Fibroblast of lung (primary cell): Measurements from ENCODE around the gene ART1. TPM values are rescaled to one million over a fixed set of nuclear protein-coding genes. Genes with fewer than 3 reads are reported as not detected.

Experiments
- DNase-seq, 2 donors: peaks; one replicate each; pipeline versions ENCODE4 v3.0.0 to v3.0.0-alpha.2; 2010; ENCODE audit warnings: low read depth in 2 of 2
- H2AFZ ChIP-seq: 2 replicates; pipeline ENCODE4 v1.5.1; 2012; ENCODE audit warnings: low read length, control low read depth, inconsistent platforms
- H3K27ac ChIP-seq: 2 replicates; pipeline ENCODE4 v1.5.1; 2011; ENCODE audit warnings: low read length, control low read depth; ENCODE audit not compliant: insufficient read depth
- H3K27me3 ChIP-seq: 2 replicates; pipeline ENCODE4 v1.5.1; 2011; ENCODE audit warnings: mild to moderate bottlenecking, low read length; ENCODE audit not compliant: control insufficient read depth, insufficient read depth
- H3K36me3 ChIP-seq: 2 replicates; pipeline ENCODE4 v1.5.1; 2011; ENCODE audit warnings: low read length; ENCODE audit not compliant: control insufficient read depth, insufficient read depth
- H3K4me1 ChIP-seq: 2 replicates; pipeline ENCODE4 v1.5.1; 2011; ENCODE audit warnings: low read length; ENCODE audit not compliant: control insufficient read depth, insufficient read depth; ENCODE audit errors: extremely low read depth
- H3K4me2 ChIP-seq: 2 replicates; pipeline ENCODE4 v1.5.1; 2011; ENCODE audit warnings: low read length, control low read depth; ENCODE audit not compliant: insufficient read depth; ENCODE audit errors: extremely low read depth
- H3K4me3 ChIP-seq, 4 experiments: fragments of 200-600 bp in 1 of 4; sonication (generic) in 1 of 4; replicated peaks in 1 of 4; 2 replicates each; pipeline ENCODE4 v1.5.1; 2011 to 2016; ENCODE audit warnings: low read length in 4 of 4, low read depth in 3 of 4, mild to moderate bottlenecking in 3 of 4, control low read depth in 2 of 4, inconsistent platforms in 1 of 4, mixed read lengths in 1 of 4; ENCODE audit not compliant: insufficient read depth in 1 of 4; ENCODE audit errors: control extremely low read depth in 1 of 4
- H3K79me2 ChIP-seq: 2 replicates; pipeline ENCODE4 v1.5.1; 2012; ENCODE audit warnings: mild to moderate bottlenecking, low read length, inconsistent platforms; ENCODE audit not compliant: control insufficient read depth, insufficient read depth
- H3K9ac ChIP-seq: 2 replicates; pipeline ENCODE4 v1.5.1; 2011; ENCODE audit warnings: mild to moderate bottlenecking, low read length, control low read depth; ENCODE audit not compliant: insufficient read depth
- H3K9me3 ChIP-seq: 2 replicates; pipeline ENCODE4 v1.5.1; 2012; ENCODE audit warnings: low read depth, low read length; ENCODE audit not compliant: control insufficient read depth, insufficient read depth
- H4K20me1 ChIP-seq: 2 replicates; pipeline ENCODE4 v1.5.1; 2011; ENCODE audit warnings: low read length; ENCODE audit not compliant: control insufficient read depth, insufficient read depth; ENCODE audit errors: extremely low read depth
- EZH2 ChIP-seq: IDR thresholded peaks from 2 replicates; pipeline ENCODE4 v1.5.1; 2012; ENCODE audit warnings: low read length, control low read depth, mild to moderate bottlenecking; ENCODE audit errors: missing control alignments
- polyA plus RNA-seq, 2 donors: library from polyadenylated mRNA; depleted of rRNA in 1 of 2; stranded (reverse) in 1 of 2; unstranded in 1 of 2; fragments of >200 nt; gene quantifications; 2 replicates each; pipeline ENCODE4 v1.2.1, GENCODE V29; 2011 to 2012; ENCODE audit warnings: missing spikeins in 1 of 2
- total RNA-seq: library from RNA; depleted of rRNA; stranded (reverse); fragments of >200 nt; gene quantifications from 2 replicates; pipeline ENCODE4 v1.2.1, GENCODE V29; 2014
- TF ChIP-seq, protein P1 (sequence below), 2 donors: IDR thresholded peaks in 1 of 2; conservative IDR thresholded peaks in 1 of 2; 1 replicate in 1 of 2; 2 replicates in 1 of 2; pipeline ENCODE4 v1.5.1; 2011 to 2012; ENCODE audit warnings: low read length in 2 of 2, control low read depth in 1 of 2, inconsistent platforms in 1 of 2, low read depth in 1 of 2, mild to moderate bottlenecking in 1 of 2

The ART1 gene
- total and polyA plus RNA-seq, 2 donors (not counting 1 experiment from before 2014, with no cell fraction given) = not detected

DNA sequence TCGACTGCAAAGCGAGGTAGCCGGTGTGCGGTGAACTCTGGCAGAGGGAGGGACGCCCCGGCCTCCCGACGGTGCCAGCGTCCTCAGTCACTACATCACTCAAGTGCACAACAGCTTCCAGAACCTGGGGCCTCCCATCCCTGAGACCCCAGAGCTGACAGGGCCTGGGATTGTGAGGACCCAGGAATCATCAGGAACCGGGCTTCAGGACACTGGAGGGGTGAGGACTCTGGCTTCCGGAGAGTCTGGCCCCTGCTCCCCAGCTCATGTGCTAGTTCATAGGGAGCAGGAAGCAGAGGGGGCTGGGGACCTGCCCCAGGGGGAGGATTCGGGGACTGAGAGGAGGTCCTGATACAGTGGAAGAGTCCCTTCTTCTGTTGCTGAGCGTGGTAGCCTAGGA, 7.7 kb upstream of the ART1 start:
- Histone ChIP-seq H2AFZ (no peak overlapping the region), H3K4me3 (no peak overlapping the region), H3K9ac (no peak overlapping the region), H4K20me1 (no peaks in the 10 kb centered on the region), H3K27ac (no peak overlapping the region), H3K79me2 (no peaks in the 10 kb centered on the region), H3K9me3 (no peaks in the 10 kb centered on the region), H3K4me2 (no peak overlapping the region), H3K36me3 (no peaks in the 10 kb centered on the region), H3K27me3 (no peaks in the 10 kb centered on the region), H3K4me1 (no peaks in the 10 kb centered on the region)
- no peak for DNase-seq
- TF ChIP-seq, protein P1, sequence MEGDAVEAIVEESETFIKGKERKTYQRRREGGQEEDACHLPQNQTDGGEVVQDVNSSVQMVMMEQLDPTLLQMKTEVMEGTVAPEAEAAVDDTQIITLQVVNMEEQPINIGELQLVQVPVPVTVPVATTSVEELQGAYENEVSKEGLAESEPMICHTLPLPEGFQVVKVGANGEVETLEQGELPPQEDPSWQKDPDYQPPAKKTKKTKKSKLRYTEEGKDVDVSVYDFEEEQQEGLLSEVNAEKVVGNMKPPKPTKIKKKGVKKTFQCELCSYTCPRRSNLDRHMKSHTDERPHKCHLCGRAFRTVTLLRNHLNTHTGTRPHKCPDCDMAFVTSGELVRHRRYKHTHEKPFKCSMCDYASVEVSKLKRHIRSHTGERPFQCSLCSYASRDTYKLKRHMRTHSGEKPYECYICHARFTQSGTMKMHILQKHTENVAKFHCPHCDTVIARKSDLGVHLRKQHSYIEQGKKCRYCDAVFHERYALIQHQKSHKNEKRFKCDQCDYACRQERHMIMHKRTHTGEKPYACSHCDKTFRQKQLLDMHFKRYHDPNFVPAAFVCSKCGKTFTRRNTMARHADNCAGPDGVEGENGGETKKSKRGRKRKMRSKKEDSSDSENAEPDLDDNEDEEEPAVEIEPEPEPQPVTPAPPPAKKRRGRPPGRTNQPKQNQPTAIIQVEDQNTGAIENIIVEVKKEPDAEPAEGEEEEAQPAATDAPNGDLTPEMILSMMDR (conservative IDR thresholded peaks at IDR 0.05 in 1 of 2, IDR thresholded peaks at IDR 0.05 in 1 of 2; ENCODE audit: low read depth in 1 of 2, low read length in 2 of 2) = no peak
- no peak for TF ChIP-seq EZH2

DNA sequence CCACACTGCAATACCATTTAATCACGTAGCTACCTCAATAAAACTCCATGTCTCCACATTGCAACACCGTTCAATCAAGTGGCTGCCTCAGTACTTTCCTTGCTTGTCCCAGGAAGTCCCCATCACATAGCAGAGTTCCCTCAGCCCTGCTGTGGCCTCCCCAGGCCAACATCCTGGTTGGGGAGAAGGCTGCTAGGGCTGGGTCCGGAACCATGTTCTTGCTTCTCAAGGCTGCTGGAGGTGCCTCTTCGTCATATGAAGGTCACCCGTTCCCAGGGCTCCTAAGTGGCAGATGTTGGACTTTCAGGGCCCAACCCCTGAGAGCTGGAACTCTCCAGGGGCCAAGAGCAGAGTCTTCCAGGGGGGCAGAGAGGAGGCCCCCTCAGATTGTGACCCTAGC, 6.4 kb upstream of the ART1 start:
- Histone ChIP-seq H4K20me1 (no peaks in the 10 kb centered on the region), H3K4me2 (no peak overlapping the region), H3K4me1 (no peaks in the 10 kb centered on the region), H3K79me2 (no peaks in the 10 kb centered on the region), H3K27ac (no peak overlapping the region), H3K36me3 (no peaks in the 10 kb centered on the region), H3K9me3 (no peaks in the 10 kb centered on the region), H3K4me3 (no peak overlapping the region), H3K9ac (no peak overlapping the region), H2AFZ (no peak overlapping the region), H3K27me3 (peaks cover 2% of the 10 kb centered on the region)
- TF ChIP-seq, protein P1 (conservative IDR thresholded peaks at IDR 0.05 in 1 of 2, IDR thresholded peaks at IDR 0.05 in 1 of 2; ENCODE audit: low read depth in 1 of 2, low read length in 2 of 2) = no peak
- TF ChIP-seq EZH2 = no peak
- no peak for DNase-seq

DNA sequence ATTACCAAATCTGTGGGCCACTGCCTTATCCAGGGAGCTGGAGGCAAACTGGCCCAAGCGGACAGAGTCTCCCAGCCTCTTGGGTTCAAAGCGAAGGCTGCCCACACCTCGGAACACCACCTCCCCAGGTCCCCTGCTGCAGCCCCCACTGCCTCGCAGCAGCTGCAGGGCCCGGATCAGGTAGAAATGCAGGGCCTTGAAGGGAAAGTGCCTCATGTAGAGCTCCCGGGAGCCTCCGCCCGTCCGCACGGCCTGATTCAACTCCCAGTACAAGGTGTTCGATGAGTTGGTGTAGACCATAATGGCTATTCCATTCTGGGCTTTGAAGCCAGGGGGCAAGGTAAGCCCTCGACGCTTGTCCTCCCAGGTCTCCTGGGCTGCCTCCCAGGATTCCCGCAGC, 5.1 kb upstream of the ART1 start:
- Histone ChIP-seq H3K36me3 (no peaks in the 10 kb centered on the region), H4K20me1 (no peaks in the 10 kb centered on the region), H3K9me3 (no peaks in the 10 kb centered on the region), H3K4me3 (no peak overlapping the region), H2AFZ (no peak overlapping the region), H3K9ac (no peak overlapping the region), H3K27ac (no peak overlapping the region), H3K27me3 (peaks cover 4% of the 10 kb centered on the region), H3K79me2 (no peaks in the 10 kb centered on the region), H3K4me1 (no peaks in the 10 kb centered on the region), H3K4me2 (no peak overlapping the region)
- TF ChIP-seq, protein P1 (conservative IDR thresholded peaks at IDR 0.05 in 1 of 2, IDR thresholded peaks at IDR 0.05 in 1 of 2; ENCODE audit: low read depth in 1 of 2, low read length in 2 of 2) = no peak
- TF ChIP-seq EZH2 = no peak
- no peak for DNase-seq
